ENCODE data around the gene RNF208. TPM values are rescaled to one million over a fixed set of nuclear protein-coding genes. Genes with fewer than 3 reads are reported as not detected.

RNF208 gene
- total and polyA plus RNA-seq, 5 donors from 2014 or later = 1.2 TPM; not detected in 4

DNA sequence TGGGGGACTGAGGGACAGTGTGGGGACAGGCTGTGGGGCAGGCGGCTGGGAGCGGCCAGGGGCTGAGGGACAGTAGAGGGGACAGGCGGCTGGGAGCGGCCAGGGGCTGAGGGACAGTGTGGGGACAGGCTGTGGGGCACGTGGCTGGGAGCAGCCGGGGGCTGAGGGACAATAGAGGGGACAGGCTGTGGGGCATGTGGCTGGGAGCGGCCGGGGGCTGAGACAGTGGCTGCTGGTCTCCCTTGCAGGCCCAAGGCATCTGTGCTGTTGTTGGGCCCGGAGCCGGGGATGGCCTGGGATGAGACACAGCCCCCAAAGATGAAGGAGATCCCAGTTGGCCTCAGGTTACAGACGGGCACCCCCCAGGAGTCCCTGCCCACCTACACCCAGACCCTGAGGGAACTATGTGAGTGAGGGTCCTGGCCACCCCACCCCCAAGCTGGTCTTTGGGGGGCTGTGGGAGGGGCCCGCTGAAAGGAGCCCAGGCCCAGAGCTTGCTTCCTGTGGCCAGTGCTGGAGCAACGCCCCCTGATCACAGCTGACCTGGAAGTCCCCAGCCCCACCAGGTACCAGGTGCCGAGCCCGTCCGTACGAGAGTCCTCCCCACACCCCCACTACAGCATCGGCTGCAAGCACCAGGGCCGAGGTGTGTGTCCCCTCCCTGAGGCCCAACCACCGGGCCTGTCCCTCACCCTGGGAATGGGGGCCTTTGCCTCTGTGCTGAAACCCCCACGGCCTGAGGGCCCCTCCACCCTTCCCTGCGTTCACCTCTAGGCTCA, 29.6 kb upstream of the RNF208 start:
- Histone ChIP-seq H3K4me1 (ENCODE audit: control insufficient read depth, insufficient read depth, low read length, poor library complexity, severe bottlenecking) (peaks cover 22% of the 10 kb centered on the region), H3K4me3 (ENCODE audit: low read depth, low read length) (no peak overlapping the region), H3K9me3 (ENCODE audit: control insufficient read depth in 2 of 2, low read length in 2 of 2) (no peaks in the 10 kb centered on the region), H3K36me3 (ENCODE audit: control insufficient read depth, insufficient read depth, low read length) (peaks cover 3% of the 10 kb centered on the region), H3K27me3 (ENCODE audit: control insufficient read depth, insufficient read depth, low read length) (no peaks in the 10 kb centered on the region), H3K27ac (ENCODE audit: insufficient read depth, low read length, poor library complexity, severe bottlenecking) (no peak overlapping the region)
- peak overlapping the region in 1 of 4 donors; percentile 7 for H3K4me3 Mint-ChIP-seq
- no peak for ATAC-seq (ENCODE audit: low read depth in 2 of 2)
- no peak for DNase-seq
- H3K27me3 Mint-ChIP-seq = no peaks in the 10 kb centered on the region
- peaks cover 0 to 17% (median 2%) of the 10 kb centered on the region in 4 donors for H3K4me1 Mint-ChIP-seq
- no peaks in the 10 kb centered on the region for H3K9me3 Mint-ChIP-seq
- no peak overlapping the region for H3K27ac Mint-ChIP-seq
- H3K36me3 Mint-ChIP-seq = no peaks in the 10 kb centered on the region

DNA sequence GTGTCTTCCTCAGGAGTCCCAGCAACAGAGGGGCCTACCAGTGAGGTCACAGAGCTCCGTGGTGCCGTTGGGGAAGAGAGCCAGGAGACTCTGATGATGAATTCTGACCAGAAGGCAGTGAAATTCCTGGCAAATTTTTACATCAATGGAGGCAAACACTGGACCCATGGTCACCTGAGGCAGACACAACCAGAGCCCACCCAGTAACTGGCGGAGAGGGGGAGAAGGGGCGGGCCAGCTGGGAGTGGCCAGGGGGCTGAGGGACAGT, 29.1 kb upstream of the RNF208 start, which contains the start of gene STPG3:
TSS of gene STPG3 (plus strand) at position 93 of the 268 bp plus-strand sequence. CDS start at position 94, 1 bp downstream.
- no peaks in the 10 kb centered on the region for H3K36me3 ChIP-seq (ENCODE audit: control insufficient read depth, insufficient read depth, low read length)
- DNase-seq (no peak), ATAC-seq (ENCODE audit: low read depth in 2 of 2) (no peak)
- no peaks in the 10 kb centered on the region for H3K27me3 ChIP-seq (ENCODE audit: control insufficient read depth, insufficient read depth, low read length)
- no peak within 1 kb of the TSS for H3K4me3 ChIP-seq (ENCODE audit: low read depth, low read length)
- no peaks in the 10 kb centered on the region for H3K9me3 ChIP-seq (ENCODE audit: control insufficient read depth in 2 of 2, low read length in 2 of 2)
- Mint-ChIP-seq H3K27me3 (no peaks in the 10 kb centered on the region), H3K27ac (peak within 1 kb of the TSS in 1 of 3 donors; percentile 9), H3K9me3 (no peaks in the 10 kb centered on the region), H3K4me1 (peaks cover 0 to 11% (median 2%) of the 10 kb centered on the region in 4 donors), H3K36me3 (no peaks in the 10 kb centered on the region), H3K4me3 (peak within 1 kb of the TSS in 3 of 4 donors; percentile 26 to 82 (median 78))
- no peak within 1 kb of the TSS for H3K27ac ChIP-seq (ENCODE audit: insufficient read depth, low read length, poor library complexity, severe bottlenecking)
- peaks cover 17% of the 10 kb centered on the region for H3K4me1 ChIP-seq (ENCODE audit: control insufficient read depth, insufficient read depth, low read length, poor library complexity, severe bottlenecking)

DNA sequence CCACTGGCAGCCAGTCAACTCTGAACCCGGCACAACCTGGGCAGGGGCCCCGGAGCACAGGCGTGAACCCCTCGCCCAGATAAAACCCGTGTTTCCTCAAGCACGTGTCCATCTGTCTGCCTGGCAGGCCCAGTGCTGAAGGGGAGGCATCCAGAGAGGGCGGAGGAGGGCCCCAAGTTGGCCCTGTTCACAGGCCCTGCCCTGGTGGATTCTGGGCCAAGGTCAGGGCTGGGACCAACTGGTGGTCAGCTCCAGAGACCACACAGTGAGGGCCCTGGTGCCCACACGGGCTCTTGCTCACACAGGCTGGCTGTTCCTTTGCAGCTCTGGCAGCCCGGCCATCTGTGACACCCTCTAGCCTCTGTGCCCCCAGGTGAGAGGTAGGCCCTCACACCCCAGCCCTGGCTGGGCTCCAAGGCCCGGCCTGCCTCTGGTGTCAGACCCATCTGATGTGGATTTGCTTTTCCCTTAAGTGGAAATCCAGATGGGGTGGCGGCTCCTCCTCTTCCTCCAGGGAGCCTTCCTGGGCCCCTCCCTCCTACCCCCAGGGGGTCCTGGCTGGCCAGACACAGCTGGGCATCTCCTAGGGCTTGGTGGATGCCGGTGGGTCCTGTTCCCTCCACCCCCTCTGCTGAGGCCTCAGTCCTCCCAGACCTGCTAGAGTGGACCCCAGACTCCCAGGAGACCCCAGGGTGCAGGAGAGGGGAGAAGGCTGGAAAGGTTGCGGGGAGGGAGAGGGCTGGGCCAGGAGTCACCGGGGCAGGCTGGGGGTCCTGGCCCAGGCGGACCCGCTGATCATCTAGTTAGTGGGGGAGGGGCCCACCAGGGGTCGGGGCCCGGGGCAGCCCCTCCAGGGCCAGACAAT, 28.5 kb upstream of the RNF208 start:
- H3K27ac ChIP-seq (ENCODE audit: insufficient read depth, low read length, poor library complexity, severe bottlenecking) = no peak overlapping the region
- peaks cover 11% of the 10 kb centered on the region for H3K4me1 ChIP-seq (ENCODE audit: control insufficient read depth, insufficient read depth, low read length, poor library complexity, severe bottlenecking)
- H3K27ac Mint-ChIP-seq = peak overlapping the region in 1 of 3 donors; percentile 9
- no peaks in the 10 kb centered on the region for H3K9me3 Mint-ChIP-seq
- H3K4me1 Mint-ChIP-seq = peaks cover 0 to 7% (median 2%) of the 10 kb centered on the region in 4 donors
- no peaks in the 10 kb centered on the region for H3K9me3 ChIP-seq (ENCODE audit: control insufficient read depth in 2 of 2, low read length in 2 of 2)
- DNase-seq (no peak), ATAC-seq (ENCODE audit: low read depth in 2 of 2) (no peak)
- no peaks in the 10 kb centered on the region for H3K27me3 Mint-ChIP-seq
- H3K36me3 Mint-ChIP-seq = no peaks in the 10 kb centered on the region
- H3K4me3 ChIP-seq (ENCODE audit: low read depth, low read length) = no peak overlapping the region
- no peaks in the 10 kb centered on the region for H3K27me3 ChIP-seq (ENCODE audit: control insufficient read depth, insufficient read depth, low read length)
- H3K36me3 ChIP-seq (ENCODE audit: control insufficient read depth, insufficient read depth, low read length) = no peaks in the 10 kb centered on the region
- H3K4me3 Mint-ChIP-seq = peak overlapping the region in 3 of 4 donors; percentile 26 to 82 (median 78)

DNA sequence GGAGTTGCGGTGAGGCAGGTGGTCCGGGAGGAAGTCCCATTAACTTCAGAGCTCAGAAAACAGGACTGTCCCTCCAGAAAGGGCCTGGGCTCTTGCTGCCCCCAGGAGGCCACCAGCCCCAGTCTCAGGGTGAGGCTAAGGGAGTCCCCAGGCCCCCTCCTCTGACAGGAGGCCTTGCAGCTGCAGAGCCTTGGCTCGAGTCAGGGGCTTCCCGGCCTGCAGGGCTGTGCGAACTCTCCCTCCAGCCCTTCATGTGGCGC, 25.8 kb upstream of the RNF208 start:
- no peak overlapping the region for H3K27ac Mint-ChIP-seq
- ATAC-seq (ENCODE audit: low read depth in 2 of 2) = no peak
- no peaks in the 10 kb centered on the region for H3K27me3 Mint-ChIP-seq

DNA sequence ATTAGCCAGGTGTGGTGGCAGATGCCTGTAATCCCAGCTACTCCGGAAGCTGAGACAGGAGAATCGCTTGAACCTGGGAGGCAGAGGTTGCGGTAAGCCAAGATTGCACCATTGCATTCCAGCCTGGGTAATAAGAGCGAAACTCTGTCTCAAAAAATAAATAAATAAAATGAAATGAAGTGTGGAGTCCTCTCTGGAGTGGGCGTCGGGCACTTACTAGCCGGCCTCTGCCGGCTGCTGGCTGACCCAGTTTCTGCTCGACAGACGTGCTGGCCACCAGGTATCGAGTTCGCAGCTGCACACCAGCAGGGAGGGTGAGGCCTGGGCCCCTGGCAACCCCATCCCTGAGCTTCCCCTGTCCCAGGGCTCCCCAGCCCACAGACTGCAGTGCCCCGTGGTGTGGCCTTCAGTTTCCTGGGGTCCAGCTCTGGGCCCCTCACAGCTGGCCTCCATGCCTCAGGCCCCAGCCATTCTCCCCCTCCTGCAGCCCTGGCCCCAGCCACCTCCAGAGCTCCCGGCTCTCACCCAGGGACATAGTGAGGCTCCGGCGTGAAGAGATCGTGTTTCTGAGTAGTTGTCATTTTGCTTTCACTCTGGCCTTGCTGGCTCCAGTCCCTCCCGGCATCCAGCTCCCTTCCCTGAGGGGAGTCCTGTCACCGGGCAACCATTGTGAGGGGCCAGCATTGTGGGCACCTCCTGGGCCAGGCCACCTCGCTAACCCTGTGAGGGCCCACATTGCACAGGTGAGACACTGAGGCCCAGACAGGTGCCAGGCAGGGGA, 25.3 kb upstream of the RNF208 start:
- H3K27ac ChIP-seq (ENCODE audit: insufficient read depth, low read length, poor library complexity, severe bottlenecking) = no peak overlapping the region
- no peak overlapping the region for H3K4me3 Mint-ChIP-seq
- ATAC-seq (ENCODE audit: low read depth in 2 of 2) (no peak), DNase-seq (no peak)
- no peaks in the 10 kb centered on the region for H3K27me3 Mint-ChIP-seq
- no peak overlapping the region for H3K27ac Mint-ChIP-seq
- H3K4me1 ChIP-seq (ENCODE audit: control insufficient read depth, insufficient read depth, low read length, poor library complexity, severe bottlenecking) = peaks cover 8% of the 10 kb centered on the region
- peaks cover 6% of the 10 kb centered on the region for H3K36me3 Mint-ChIP-seq
- H3K9me3 Mint-ChIP-seq = no peaks in the 10 kb centered on the region
- H3K4me1 Mint-ChIP-seq = peaks cover 0 to 15% (median 8%) of the 10 kb centered on the region in 4 donors
- peaks cover 5% of the 10 kb centered on the region for H3K36me3 ChIP-seq (ENCODE audit: control insufficient read depth, insufficient read depth, low read length)
- no peaks in the 10 kb centered on the region for H3K27me3 ChIP-seq (ENCODE audit: control insufficient read depth, insufficient read depth, low read length)
- H3K4me3 ChIP-seq (ENCODE audit: low read depth, low read length) = no peak overlapping the region
- H3K9me3 ChIP-seq (ENCODE audit: control insufficient read depth in 2 of 2, low read length in 2 of 2) = no peaks in the 10 kb centered on the region

More for the DNA sequence above, 25.8 kb upstream of the RNF208 start:
- Histone ChIP-seq H3K36me3 (ENCODE audit: control insufficient read depth, insufficient read depth, low read length) (peaks cover 3% of the 10 kb centered on the region), H3K4me3 (ENCODE audit: low read depth, low read length) (no peak overlapping the region), H3K27me3 (ENCODE audit: control insufficient read depth, insufficient read depth, low read length) (no peaks in the 10 kb centered on the region), H3K9me3 (ENCODE audit: control insufficient read depth in 2 of 2, low read length in 2 of 2) (no peaks in the 10 kb centered on the region), H3K4me1 (ENCODE audit: control insufficient read depth, insufficient read depth, low read length, poor library complexity, severe bottlenecking) (peaks cover 3% of the 10 kb centered on the region), H3K27ac (ENCODE audit: insufficient read depth, low read length, poor library complexity, severe bottlenecking) (no peak overlapping the region)
- no peaks in the 10 kb centered on the region for H3K9me3 Mint-ChIP-seq
- H3K4me3 Mint-ChIP-seq = no peak overlapping the region
- peaks cover under 1% of the 10 kb centered on the region for H3K36me3 Mint-ChIP-seq
- peaks cover 0 to 9% (median 3%) of the 10 kb centered on the region in 4 donors for H3K4me1 Mint-ChIP-seq
- no peak for DNase-seq

DNA sequence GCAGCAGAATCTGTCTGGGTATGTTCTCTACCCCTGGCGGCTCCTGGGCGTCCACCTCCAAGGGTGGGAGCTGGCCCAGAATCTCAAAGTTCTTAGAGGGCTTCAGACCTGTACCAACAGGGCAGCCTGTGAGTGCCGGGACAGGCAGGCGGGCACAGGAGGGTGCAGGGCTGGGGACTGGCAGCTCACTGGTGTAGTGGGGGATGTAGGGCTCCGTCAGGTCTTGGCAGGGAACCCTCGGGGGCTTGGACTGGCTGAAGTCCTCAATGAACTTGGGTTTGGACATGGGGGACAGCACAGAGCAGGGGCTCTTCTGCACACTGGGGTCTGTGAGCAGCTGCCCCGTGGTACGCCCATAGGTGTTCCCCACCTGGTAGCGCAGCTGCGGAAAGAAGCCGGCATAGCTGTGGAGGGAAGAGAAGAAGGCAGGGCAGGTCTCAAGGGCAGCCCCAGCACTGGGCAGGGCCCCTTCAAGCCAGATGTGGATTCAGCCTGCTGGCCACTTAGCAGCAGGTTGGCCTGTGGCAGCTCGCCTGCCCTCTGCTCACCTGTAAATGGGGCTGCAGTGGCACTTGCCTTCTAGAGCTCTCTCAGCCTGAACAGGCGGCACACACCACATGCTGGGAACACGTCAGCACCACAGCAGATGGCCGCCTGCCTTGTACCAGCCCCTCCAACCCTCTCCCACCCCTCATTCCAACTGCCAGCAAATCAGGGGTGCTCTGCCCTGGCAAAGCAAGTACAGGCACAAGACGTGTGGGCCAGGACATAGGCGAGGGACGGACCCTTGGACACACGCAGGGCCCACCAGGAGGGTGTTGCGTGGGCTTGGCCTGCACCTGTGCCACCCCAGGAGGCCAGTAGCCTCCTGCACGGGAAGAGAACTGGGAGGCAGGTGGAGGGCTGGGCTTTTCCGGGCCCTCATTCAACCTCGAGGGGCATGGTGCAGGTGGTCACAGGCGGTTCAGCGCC, 23.7 kb upstream of the RNF208 start:
- Histone ChIP-seq H3K9me3 (ENCODE audit: control insufficient read depth in 2 of 2, low read length in 2 of 2) (no peaks in the 10 kb centered on the region), H3K4me3 (ENCODE audit: low read depth, low read length) (no peak overlapping the region), H3K36me3 (ENCODE audit: control insufficient read depth, insufficient read depth, low read length) (peaks cover 5% of the 10 kb centered on the region), H3K27me3 (ENCODE audit: control insufficient read depth, insufficient read depth, low read length) (no peaks in the 10 kb centered on the region), H3K27ac (ENCODE audit: insufficient read depth, low read length, poor library complexity, severe bottlenecking) (no peak overlapping the region), H3K4me1 (ENCODE audit: control insufficient read depth, insufficient read depth, low read length, poor library complexity, severe bottlenecking) (peaks cover 16% of the 10 kb centered on the region)
- peaks cover 6% of the 10 kb centered on the region for H3K27me3 Mint-ChIP-seq
- H3K36me3 Mint-ChIP-seq = peaks cover 8% of the 10 kb centered on the region
- DNase-seq = no peak
- no peaks in the 10 kb centered on the region for H3K9me3 Mint-ChIP-seq
- ATAC-seq (ENCODE audit: low read depth in 2 of 2) = no peak
- H3K27ac Mint-ChIP-seq = no peak overlapping the region
- H3K4me1 Mint-ChIP-seq = peaks cover 0 to 21% (median 11%) of the 10 kb centered on the region in 4 donors
- H3K4me3 Mint-ChIP-seq = peak overlapping the region in 2 of 4 donors; percentile 7 to 41

Measured in CD4-positive, CD25-positive, alpha-beta regulatory T cell (primary cell).